ENCODE results near the gene FRMD1.

GRCh38 chr6:168095716-168096250 lies 16.8 kb upstream of the FRMD1 start:
- TF ChIP-seq CTCF (IDR thresholded peaks at IDR 0.05; ENCODE audit: insufficient read depth, low read length) (no peak), SPI1 (IDR thresholded peaks at IDR 0.05; ENCODE audit: borderline replicate concordance, low read depth) (no peak), POLR2AphosphoS5 (IDR thresholded peaks at IDR 0.05; ENCODE audit: low read depth) (no peak)
